Endothelial cell (in vitro differentiated cells): ENCODE measurements around the gene NRXN2. TPM values are rescaled to one million over a fixed set of nuclear protein-coding genes. Genes with fewer than 3 reads are reported as not detected.

Experiments used
- DNase-seq: peaks from one replicate; pipeline ENCODE4 v3.0.0; 2021; ENCODE audit warnings: low spot score
- H3K27ac Mint-ChIP-seq: one replicate; pipeline ENCODE4 v1.8.0; 2021; ENCODE audit warnings: mixed read lengths, inconsistent platforms; ENCODE audit not compliant: unreplicated experiment
- H3K27me3 Mint-ChIP-seq: one replicate; pipeline ENCODE4 v1.8.0; 2021; ENCODE audit warnings: mild to moderate bottlenecking, moderate library complexity, mixed read lengths, inconsistent platforms; ENCODE audit not compliant: unreplicated experiment
- H3K36me3 Mint-ChIP-seq: one replicate; pipeline ENCODE4 v1.8.0; 2021; ENCODE audit warnings: mild to moderate bottlenecking, low read depth, mixed read lengths, inconsistent platforms; ENCODE audit not compliant: unreplicated experiment
- H3K4me1 Mint-ChIP-seq: one replicate; pipeline ENCODE4 v1.8.0; 2021; ENCODE audit warnings: mild to moderate bottlenecking, mixed read lengths, inconsistent platforms; ENCODE audit not compliant: unreplicated experiment
- H3K4me3 Mint-ChIP-seq: one replicate; pipeline ENCODE4 v1.8.0; 2021; ENCODE audit warnings: mild to moderate bottlenecking, mixed read lengths, inconsistent platforms; ENCODE audit not compliant: unreplicated experiment
- H3K9me3 Mint-ChIP-seq: one replicate; pipeline ENCODE4 v1.8.0; 2021; ENCODE audit warnings: mixed read lengths, inconsistent platforms; ENCODE audit not compliant: unreplicated experiment
- CTCF ChIP-seq: fragments of 200-600 bp; sonication (generic); IDR thresholded peaks from one replicate; pipeline ENCODE4 v1.5.0; 2021; ENCODE audit warnings: antibody characterized with exemption; ENCODE audit not compliant: unreplicated experiment
- total RNA-seq: library from RNA; stranded (reverse); fragmentation: NEBNext Ultra II Directional; extraction: Animal tissue kit (Norgen Biotek cat#: 25700); gene quantifications from one replicate; pipeline ENCODE4 v1.2.1, GENCODE V29; 2021; ENCODE audit not compliant: unreplicated experiment

The NRXN2 gene
- total RNA-seq, 1 donor from 2014 or later: 11.5 TPM

GRCh38 chr11:64558065-64558745, 164.8 kb downstream of the NRXN2 start:
- H3K27me3 Mint-ChIP-seq: no peaks in the 10 kb centered on the region
- H3K27ac Mint-ChIP-seq: no peak overlapping the region
- peaks cover 20% of the 10 kb centered on the region for H3K4me1 Mint-ChIP-seq
- no peaks in the 10 kb centered on the region for H3K9me3 Mint-ChIP-seq
- no peak overlapping the region for H3K4me3 Mint-ChIP-seq
- DNase-seq: no peak
- TF ChIP-seq CTCF: no peak
- no peaks in the 10 kb centered on the region for H3K36me3 Mint-ChIP-seq

- peaks cover 6% of the 10 kb centered on the region for H3K9me3 Mint-ChIP-seq
- no peak overlapping the region for H3K27ac Mint-ChIP-seq
- no peak for TF ChIP-seq CTCF
These were observed 166.2 kb downstream of the NRXN2 start for GRCh38 chr11:64556721-64557250.

More at GRCh38 chr11:64556721-64557250, 166.2 kb downstream of the NRXN2 start:
- Mint-ChIP-seq H3K4me3 (no peak overlapping the region), H3K36me3 (no peaks in the 10 kb centered on the region), H3K4me1 (peaks cover 20% of the 10 kb centered on the region), H3K27me3 (no peaks in the 10 kb centered on the region)
- no peak for DNase-seq

Other genes starting within 250 kb of the NRXN2 start
- gene SLC22A11, start 167.3 kb downstream of the NRXN2 start, total RNA-seq: not detected
- gene SLC22A12, start 132.0 kb downstream of the NRXN2 start, total RNA-seq: not detected
- gene RASGRP2, start 20.9 kb upstream of the NRXN2 start, total RNA-seq: 139 TPM
- 0.26 TPM for gene PYGM, start 36.8 kb upstream of the NRXN2 start, total RNA-seq
- 322 TPM for gene SF1, start 55.3 kb upstream of the NRXN2 start, total RNA-seq
- gene MAP4K2, start 80.0 kb upstream of the NRXN2 start, total RNA-seq: 202 TPM
- 56.3 TPM for gene MEN1, start 87.4 kb upstream of the NRXN2 start, total RNA-seq
- 4.1 TPM for gene CDC42BPG, start 121.5 kb upstream of the NRXN2 start, total RNA-seq
- 84.0 TPM for gene EHD1, start 155.4 kb upstream of the NRXN2 start, total RNA-seq
- gene ATG2A, start 194.0 kb upstream of the NRXN2 start, total RNA-seq: 22.4 TPM
- gene PPP2R5B, start 201.5 kb upstream of the NRXN2 start, total RNA-seq: 13.3 TPM
- not detected for gene GPHA2, start 212.7 kb upstream of the NRXN2 start, total RNA-seq
- gene MAJIN, start 248.9 kb upstream of the NRXN2 start, total RNA-seq: not detected